SKM-1 treated with dmso at 0.1 percent for 144 hours (cell line): Measurements from ENCODE around the gene KRTAP9-7.
"Not testable (repeated sequence)": the region's sequence is repeated elsewhere in the genome, so short reads cannot be mapped to it uniquely, and the experiment has no call there.

Source experiments
- DNase-seq: peaks from one replicate; lab custom pipeline; 2025; ENCODE audit not compliant: unreplicated experiment; lab: John Stamatoyannopoulos, UW

The KRTAP9-7 gene, protein sequence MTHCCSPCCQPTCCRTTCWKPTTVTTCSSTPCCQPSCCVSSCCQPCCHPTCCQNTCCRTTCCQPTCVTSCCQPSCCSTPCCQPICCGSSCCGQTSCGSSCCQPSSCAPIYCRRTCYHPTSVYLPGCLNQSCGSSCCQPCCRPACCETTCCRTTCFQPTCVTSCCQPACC

GRCh38 chr17:41275648-41276190, at the start of gene KRTAP9-7:
Gene KRTAP9-7, plus strand, starts transcription at chr17:41275698. Its CDS starts 0 bp downstream, at chr17:41275698.
- DNase-seq, result not testable (repeated sequence)

- DNase-seq, result no peak
These were observed 49.4 kb upstream of the KRTAP9-7 start for GRCh38 chr17:41226051-41226450.

GRCh38 chr17:41226598-41227095, 48.9 kb upstream of the KRTAP9-7 start, which contains the start of gene KRTAP9-2:
Gene KRTAP9-2, plus strand, starts transcription at chr17:41226648. Its CDS starts 7 bp downstream, at chr17:41226655.
- not testable (repeated sequence) for DNase-seq

GRCh38 chr17:41230094-41230493, 45.4 kb upstream of the KRTAP9-7 start:
- DNase-seq, result no peak

DNA sequence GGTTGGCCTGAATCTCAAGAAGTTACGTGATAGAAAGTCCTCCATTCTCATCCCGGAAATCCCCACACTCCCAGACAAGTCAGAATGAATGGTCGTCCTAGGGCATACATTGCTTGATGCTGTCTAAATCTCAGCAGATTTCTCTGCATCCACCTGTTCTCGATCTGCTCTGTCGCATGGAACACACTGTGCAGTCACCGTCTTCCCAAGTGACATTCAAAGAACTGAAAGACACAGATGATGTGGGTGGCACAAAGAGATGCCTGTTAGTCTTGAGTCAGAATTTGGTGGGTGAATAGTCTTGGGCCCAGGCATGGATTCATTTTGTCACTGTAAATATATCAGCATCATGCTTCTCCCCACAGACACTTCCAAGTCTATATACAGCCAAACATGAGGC, 43.8 kb upstream of the KRTAP9-7 start:
- no peak for DNase-seq

DNA sequence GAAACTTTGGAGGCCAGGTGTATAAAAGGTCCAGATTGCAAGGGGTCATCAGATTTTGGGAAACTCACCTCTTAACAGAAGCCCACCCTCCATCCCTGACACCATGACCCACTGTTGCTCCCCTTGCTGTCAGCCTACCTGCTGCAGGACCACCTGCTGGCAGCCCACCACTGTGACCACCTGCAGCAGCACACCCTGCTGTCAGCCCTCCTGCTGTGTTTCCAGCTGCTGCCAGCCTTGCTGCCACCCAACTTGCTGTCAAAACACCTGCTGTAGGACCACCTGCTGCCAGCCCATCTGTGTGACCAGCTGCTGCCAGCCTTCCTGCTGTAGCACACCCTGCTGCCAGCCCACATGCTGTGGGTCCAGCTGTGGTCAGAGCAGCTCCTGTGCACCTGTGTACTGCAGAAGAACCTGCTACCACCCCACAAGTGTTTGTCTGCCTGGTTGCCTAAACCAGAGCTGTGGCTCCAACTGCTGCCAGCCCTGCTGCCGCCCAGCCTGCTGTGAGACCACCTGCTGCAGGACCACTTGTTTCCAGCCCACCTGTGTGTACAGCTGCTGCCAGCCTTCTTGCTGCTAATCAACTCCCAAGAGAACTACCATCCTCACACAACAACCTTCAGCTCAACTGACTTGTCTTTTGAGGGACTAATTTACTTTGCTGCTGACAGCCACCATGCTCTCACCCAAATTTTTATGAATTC, 42.9 kb upstream of the KRTAP9-7 start, which contains the start of gene KRTAP9-3:
Gene KRTAP9-3, plus strand, starts transcription at position 51 of the 707 bp plus-strand sequence. Its CDS starts 53 bp downstream, at position 104.
- not testable (repeated sequence) for DNase-seq

DNA sequence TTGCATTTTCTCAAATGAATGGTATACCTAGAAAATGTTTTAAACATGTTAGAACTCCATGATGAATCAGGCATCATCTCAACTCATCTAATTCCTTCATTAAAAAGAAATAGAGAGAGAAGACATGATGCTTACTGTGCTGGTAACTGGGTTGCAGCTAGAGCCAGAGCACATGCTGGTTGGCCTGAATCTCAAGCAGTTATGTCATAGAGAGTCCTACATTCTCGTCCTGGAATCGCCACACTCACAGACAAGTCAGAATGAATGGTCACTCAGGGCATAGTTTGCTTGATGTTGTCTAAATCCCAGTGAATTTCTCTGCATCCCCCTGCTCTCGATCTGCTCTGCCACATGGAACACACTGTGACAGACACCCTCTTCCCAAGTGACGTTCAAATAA, 38.4 kb upstream of the KRTAP9-7 start:
- not testable (repeated sequence) for DNase-seq

DNA sequence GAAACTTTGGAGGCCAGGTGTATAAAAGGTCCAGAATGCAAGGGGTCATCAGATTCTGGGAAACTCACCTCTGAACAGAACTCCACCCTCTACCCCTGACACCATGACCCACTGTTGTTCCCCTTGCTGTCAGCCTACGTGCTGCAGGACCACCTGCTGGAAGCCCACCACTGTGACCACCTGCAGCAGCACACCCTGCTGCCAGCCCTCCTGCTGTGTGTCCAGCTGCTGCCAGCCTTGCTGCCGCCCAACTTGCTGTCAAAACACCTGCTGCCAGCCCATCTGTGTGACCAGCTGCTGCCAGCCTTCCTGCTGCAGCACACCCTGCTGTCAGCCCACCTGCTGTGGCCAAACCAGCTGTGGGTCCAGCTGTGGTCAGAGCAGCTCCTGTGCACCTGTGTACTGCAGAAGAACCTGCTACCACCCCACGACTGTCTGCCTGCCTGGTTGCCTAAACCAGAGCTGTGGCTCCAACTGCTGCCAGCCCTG, 37.5 kb upstream of the KRTAP9-7 start, which contains the start of gene KRTAP9-8:
Gene KRTAP9-8, plus strand, starts transcription at position 51 of the 489 bp plus-strand sequence. Its CDS starts 53 bp downstream, at position 104.
- not testable (repeated sequence) for DNase-seq

DNA sequence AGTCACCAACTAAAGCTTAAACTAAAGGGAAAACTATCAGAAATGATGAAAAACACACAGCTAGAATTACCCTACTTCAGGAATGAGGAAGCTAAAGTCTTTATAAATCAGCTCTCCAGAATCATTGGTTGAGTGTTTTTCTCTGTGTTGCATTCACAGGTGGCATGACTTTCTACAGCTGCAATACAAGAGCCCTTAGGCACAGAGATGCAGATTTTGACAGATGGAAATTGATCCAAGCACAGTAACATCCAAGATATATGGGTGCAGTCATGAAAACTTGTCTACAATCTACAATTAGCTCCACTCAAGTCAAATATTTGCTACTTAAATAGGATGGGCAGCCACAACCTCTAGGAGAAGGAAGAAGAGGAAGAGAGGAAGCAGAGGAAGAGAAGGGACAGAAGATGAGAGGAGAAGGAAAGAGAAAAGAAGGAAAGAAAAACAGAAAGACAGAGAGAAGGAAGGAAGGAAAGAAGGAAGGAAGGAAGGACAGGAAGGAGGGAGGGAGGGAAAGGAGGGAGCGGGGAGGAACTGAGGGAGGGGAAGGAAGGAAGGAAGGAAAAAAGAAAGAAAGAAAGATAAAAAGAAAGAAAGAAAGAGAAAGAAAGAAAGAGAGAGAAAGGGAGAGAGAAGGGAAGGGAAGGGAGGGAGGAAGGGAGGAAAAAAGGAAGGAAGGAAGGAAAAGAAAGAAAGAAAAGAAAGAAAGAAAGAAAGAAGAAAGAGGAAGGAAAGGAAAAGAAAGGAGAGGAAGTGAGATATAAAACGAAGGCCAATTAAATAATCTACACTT, 28.3 kb upstream of the KRTAP9-7 start:
- not testable (repeated sequence) for DNase-seq

DNA sequence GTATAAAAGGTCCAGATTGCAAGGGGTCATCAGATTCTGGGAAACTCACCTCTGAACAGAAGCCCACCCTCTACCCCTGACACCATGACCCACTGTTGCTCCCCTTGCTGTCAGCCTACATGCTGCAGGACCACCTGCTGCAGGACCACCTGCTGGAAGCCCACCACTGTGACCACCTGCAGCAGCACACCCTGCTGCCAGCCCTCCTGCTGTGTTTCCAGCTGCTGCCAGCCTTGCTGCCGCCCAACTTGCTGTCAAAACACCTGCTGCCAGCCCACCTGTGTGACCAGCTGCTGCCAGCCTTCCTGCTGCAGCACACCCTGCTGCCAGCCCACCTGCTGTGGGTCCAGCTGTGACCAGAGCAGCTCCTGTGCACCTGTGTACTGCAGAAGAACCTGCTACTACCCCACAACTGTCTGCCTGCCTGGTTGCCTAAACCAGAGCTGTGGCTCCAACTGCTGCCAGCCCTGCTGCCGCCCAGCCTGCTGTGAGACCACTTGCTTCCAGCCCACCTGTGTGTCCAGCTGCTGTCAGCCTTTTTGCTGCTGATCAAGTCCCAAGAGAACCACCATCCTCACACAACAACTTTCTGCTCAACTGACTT, 25.8 kb upstream of the KRTAP9-7 start, which contains the start of gene KRTAP9-4:
Gene KRTAP9-4, plus strand, starts transcription at position 51 of the 604 bp plus-strand sequence. Its CDS starts 34 bp downstream, at position 85.
- DNase-seq, result not testable (repeated sequence)

DNA sequence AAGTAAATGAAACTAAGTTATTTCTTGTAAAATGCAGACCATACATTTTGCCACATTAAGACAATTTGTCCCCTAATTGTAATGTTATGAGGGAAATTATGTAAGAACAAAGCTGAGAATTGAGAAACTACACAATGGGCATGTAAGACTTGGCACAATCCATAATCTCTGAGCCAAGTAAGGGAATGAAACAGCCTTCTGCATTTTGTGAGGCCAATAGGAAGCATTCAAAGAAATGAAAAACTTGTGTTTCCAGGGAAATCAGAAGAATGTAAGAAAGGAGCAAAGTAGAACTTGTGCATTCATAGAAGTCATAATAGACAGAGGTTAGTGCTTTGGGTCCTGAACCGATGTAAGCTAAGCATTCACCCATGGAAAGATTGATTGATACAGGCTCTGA, 24.2 kb upstream of the KRTAP9-7 start:
- DNase-seq, result no peak

GRCh38 chr17:41254861-41255260, 20.6 kb upstream of the KRTAP9-7 start:
- no peak for DNase-seq

- not testable (repeated sequence) for DNase-seq
These were observed 19.9 kb upstream of the KRTAP9-7 start, which contains the start of gene KRTAP9-9 for GRCh38 chr17:41255381-41256290. Gene KRTAP9-9, plus strand, starts transcription at chr17:41255384.

- DNase-seq, result no peak
These were observed 19.2 kb upstream of the KRTAP9-7 start for GRCh38 chr17:41256291-41256685.

DNA sequence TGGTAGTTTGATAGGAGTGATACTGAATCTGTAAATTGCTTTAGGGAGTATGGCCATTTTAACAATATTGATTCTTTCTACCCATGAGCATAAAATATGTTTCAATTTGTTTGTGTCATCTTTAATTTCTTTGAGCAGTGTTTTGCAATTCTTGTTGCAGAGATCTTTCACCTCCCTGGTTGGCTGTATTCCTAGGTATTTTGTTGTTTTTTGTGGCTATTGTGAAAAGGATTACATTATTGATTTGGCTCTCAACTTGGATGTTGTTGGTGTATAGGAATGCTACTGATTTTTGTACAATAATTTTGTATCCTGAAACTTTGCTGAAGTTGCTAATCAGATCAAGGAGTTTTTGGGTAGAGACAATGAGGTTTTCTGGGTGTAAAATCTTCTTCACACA, 17.1 kb upstream of the KRTAP9-7 start:
- DNase-seq, result no peak

GRCh38 chr17:41263212-41263611, 12.3 kb upstream of the KRTAP9-7 start:
- no peak for DNase-seq

DNA sequence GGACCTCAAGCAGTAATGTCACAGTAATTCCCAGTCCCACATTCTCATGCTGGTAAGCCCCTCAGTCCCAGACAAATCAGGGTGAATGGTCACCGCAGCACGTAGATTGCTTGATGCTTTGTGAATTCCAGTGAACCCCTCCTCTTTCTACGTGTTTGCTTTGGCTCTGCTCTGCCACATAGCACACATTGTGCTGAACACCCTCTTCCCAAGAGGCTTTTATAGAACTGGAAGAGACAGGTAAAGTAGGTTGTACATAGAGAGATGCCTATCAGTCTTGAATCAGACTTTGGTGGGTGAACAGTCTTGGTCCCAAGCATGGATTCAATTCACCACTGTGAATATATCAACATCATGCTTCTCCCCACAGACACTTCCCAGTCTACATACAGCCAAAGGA, 10.9 kb upstream of the KRTAP9-7 start:
- no peak for DNase-seq

DNA sequence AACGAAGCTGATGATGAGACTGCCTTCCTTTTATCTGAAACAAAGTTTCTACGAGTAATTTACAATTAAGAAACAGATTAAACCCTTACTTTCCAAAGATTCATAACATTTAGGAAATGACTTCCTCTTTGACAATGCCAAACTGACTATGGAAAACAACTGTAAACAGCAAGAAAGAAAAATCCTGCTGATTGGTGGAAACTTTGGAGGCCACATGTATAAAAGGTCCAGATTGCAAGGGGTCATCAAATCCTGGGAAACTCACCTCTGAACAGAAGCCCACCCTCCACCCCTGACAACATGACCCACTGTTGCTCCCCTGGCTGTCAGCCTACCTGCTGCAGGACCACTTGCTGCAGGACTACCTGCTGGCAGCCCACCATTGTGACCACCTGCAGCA, 10.4 kb upstream of the KRTAP9-7 start, which contains the start of gene KRTAP9-6:
Gene KRTAP9-6, plus strand, starts transcription at position 301 of the 400 bp plus-strand sequence. Its CDS starts 0 bp downstream, at position 301.
- no peak for DNase-seq

- no peak for DNase-seq
These were observed 7.8 kb upstream of the KRTAP9-7 start for GRCh38 chr17:41267711-41268110.
